Esophagus (tissue), 2 donors: ENCODE results near the gene MTUS2. TPM values are rescaled to one million over a fixed set of nuclear protein-coding genes. Genes with fewer than 3 reads are reported as not detected.

ENCODE experiments used
- H3K27ac ChIP-seq, 2 donors: one replicate each; pipeline ENCODE4 v1.5.1; 2013; ENCODE audit warnings: low read depth in 2 of 2, mild to moderate bottlenecking in 2 of 2, inconsistent platforms in 1 of 2, low read length in 1 of 2, moderate library complexity in 1 of 2
- H3K27me3 ChIP-seq, 2 donors: one replicate each; pipeline ENCODE4 v1.6.1; 2013; ENCODE audit warnings: low read length in 2 of 2, control low read depth in 1 of 2, mild to moderate bottlenecking in 1 of 2; ENCODE audit not compliant: insufficient read depth in 2 of 2, control insufficient read depth in 1 of 2
- H3K36me3 ChIP-seq, 2 donors: one replicate each; pipeline ENCODE4 v1.6.1; 2013; ENCODE audit warnings: low read length in 1 of 2; ENCODE audit not compliant: control insufficient read depth in 2 of 2, insufficient read depth in 2 of 2
- H3K4me1 ChIP-seq, 2 donors: one replicate each; pipeline ENCODE4 v1.6.1; 2013; ENCODE audit warnings: low read length in 1 of 2; ENCODE audit not compliant: control insufficient read depth in 2 of 2, insufficient read depth in 2 of 2
- H3K4me3 ChIP-seq, 2 donors: one replicate each; pipeline ENCODE4 v1.5.1; 2013; ENCODE audit warnings: low read length in 2 of 2, mild to moderate bottlenecking in 2 of 2, low read depth in 1 of 2, moderate library complexity in 1 of 2
- H3K9me3 ChIP-seq, 2 donors: one replicate each; pipeline ENCODE4 v1.6.1; 2013; ENCODE audit warnings: mild to moderate bottlenecking in 2 of 2, low read depth in 1 of 2, low read length in 1 of 2, moderate library complexity in 1 of 2; ENCODE audit not compliant: control insufficient read depth in 2 of 2, insufficient read depth in 1 of 2
- WGBS, 2 donors: extraction: QIAGEN DNeasy Blood & Tissue Kit; methylation state at CpG; one replicate each; pipeline ENCODE4 v1.1.7; 2013; 5-methylcytosine and 5-hydroxymethylcytosine counted together
- polyA plus RNA-seq, 2 donors: library from polyadenylated mRNA; stranded (reverse); fragments of 200-250 nt; gene quantifications; one replicate each; pipeline ENCODE4 v1.2.3, GENCODE V29; 2013
- donor health status: healthy with polysubstance abuse.
- donor health status: Bipolar disorder and iron deficiency.

Gene MTUS2
- polyA plus RNA-seq, 2 donors = 0.20 to 0.33 TPM

GRCh38 chr13:29511980-29512379, 691.8 kb downstream of the MTUS2 start:
- H3K27me3 ChIP-seq = no peaks in the 10 kb centered on the region
- no peaks in the 10 kb centered on the region for H3K9me3 ChIP-seq
- WGBS, 2 donors = 69 to 78% methylated on average over 8 of the region's 8 CpGs
- peaks cover 0 to 7% of the 10 kb centered on the region in 2 donors for H3K4me1 ChIP-seq
- no peak overlapping the region for H3K27ac ChIP-seq
- peaks cover 7 to 48% of the 10 kb centered on the region in 2 donors for H3K36me3 ChIP-seq
- H3K4me3 ChIP-seq = no peak overlapping the region

- Histone ChIP-seq H3K4me1 (peaks cover 0 to 3% of the 10 kb centered on the region in 2 donors), H3K36me3 (peaks cover 7 to 55% of the 10 kb centered on the region in 2 donors), H3K27ac (no peak overlapping the region), H3K27me3 (no peaks in the 10 kb centered on the region), H3K9me3 (no peaks in the 10 kb centered on the region), H3K4me3 (no peak overlapping the region)
- 79 to 83% methylated on average over 24 of the region's 24 CpGs for WGBS, 2 donors
Observed at GRCh38 chr13:29513002-29513980, 693.2 kb downstream of the MTUS2 start.

GRCh38 chr13:29513981-29514719, 694.0 kb downstream of the MTUS2 start:
- H3K4me1 ChIP-seq = no peaks in the 10 kb centered on the region
- WGBS, 2 donors = 65 to 75% methylated on average over 32 of the region's 32 CpGs
- H3K4me3 ChIP-seq = no peak overlapping the region
- no peaks in the 10 kb centered on the region for H3K9me3 ChIP-seq
- no peak overlapping the region for H3K27ac ChIP-seq
- no peaks in the 10 kb centered on the region for H3K27me3 ChIP-seq
- H3K36me3 ChIP-seq = peaks cover 7 to 60% of the 10 kb centered on the region in 2 donors

GRCh38 chr13:29514720-29515310, 694.7 kb downstream of the MTUS2 start:
- H3K9me3 ChIP-seq = no peaks in the 10 kb centered on the region
- WGBS, 2 donors = 60 to 67% methylated on average over 13 of the region's 13 CpGs
- no peak overlapping the region for H3K4me3 ChIP-seq
- H3K27me3 ChIP-seq = no peaks in the 10 kb centered on the region
- H3K4me1 ChIP-seq = no peaks in the 10 kb centered on the region
- peaks cover 9 to 65% of the 10 kb centered on the region in 2 donors for H3K36me3 ChIP-seq
- H3K27ac ChIP-seq = no peak overlapping the region

GRCh38 chr13:29515372-29515771, 695.2 kb downstream of the MTUS2 start:
- Histone ChIP-seq H3K27me3 (no peaks in the 10 kb centered on the region), H3K4me1 (no peaks in the 10 kb centered on the region), H3K9me3 (no peaks in the 10 kb centered on the region), H3K27ac (no peak overlapping the region), H3K36me3 (peaks cover 9 to 68% of the 10 kb centered on the region in 2 donors), H3K4me3 (no peak overlapping the region)
- WGBS, 2 donors = 83 to 89% methylated on average over 7 of the region's 7 CpGs

- H3K27me3 ChIP-seq = no peaks in the 10 kb centered on the region
- WGBS, 2 donors = 82 to 88% methylated on average over 11 of the region's 11 CpGs
- H3K36me3 ChIP-seq = peaks cover 9 to 64% of the 10 kb centered on the region in 2 donors
- no peak overlapping the region for H3K4me3 ChIP-seq
- H3K27ac ChIP-seq = no peak overlapping the region
- no peaks in the 10 kb centered on the region for H3K4me1 ChIP-seq
- no peaks in the 10 kb centered on the region for H3K9me3 ChIP-seq
Observed at GRCh38 chr13:29516012-29516411, 695.9 kb downstream of the MTUS2 start.

GRCh38 chr13:29516880-29517279, 696.7 kb downstream of the MTUS2 start:
- Histone ChIP-seq H3K36me3 (peaks cover 9 to 67% of the 10 kb centered on the region in 2 donors), H3K27ac (no peak overlapping the region), H3K4me3 (no peak overlapping the region), H3K9me3 (no peaks in the 10 kb centered on the region), H3K4me1 (no peaks in the 10 kb centered on the region), H3K27me3 (no peaks in the 10 kb centered on the region)
- WGBS, 2 donors = 88 to 93% methylated on average over 12 of the region's 12 CpGs

GRCh38 chr13:29519921-29520320, 699.8 kb downstream of the MTUS2 start:
- no peaks in the 10 kb centered on the region for H3K9me3 ChIP-seq
- 89 to 97% methylated on average over 3 of the region's 3 CpGs for WGBS, 2 donors
- no peak overlapping the region for H3K27ac ChIP-seq
- H3K4me3 ChIP-seq = no peak overlapping the region
- H3K4me1 ChIP-seq = no peaks in the 10 kb centered on the region
- H3K27me3 ChIP-seq = no peaks in the 10 kb centered on the region
- H3K36me3 ChIP-seq = peaks cover 11 to 65% of the 10 kb centered on the region in 2 donors

- H3K27ac ChIP-seq = no peak overlapping the region
- peaks cover 7 to 62% of the 10 kb centered on the region in 2 donors for H3K36me3 ChIP-seq
- WGBS, 2 donors = 83 to 91% methylated on average over 4 of the region's 4 CpGs
- H3K27me3 ChIP-seq = no peaks in the 10 kb centered on the region
- no peaks in the 10 kb centered on the region for H3K9me3 ChIP-seq
- no peaks in the 10 kb centered on the region for H3K4me1 ChIP-seq
- H3K4me3 ChIP-seq = no peak overlapping the region
Observed at GRCh38 chr13:29520671-29521070, 700.5 kb downstream of the MTUS2 start.
